GM23338 (cell line): ENCODE results near the gene SF3B3.

Experiments
- CREB1 ChIP-seq: fragments of 250-450 bp; sonication (Bioruptor Pico); IDR thresholded peaks from 2 replicates; pipeline ENCODE4 v1.5.0; 2020; ENCODE audit warnings: low read depth, mild to moderate bottlenecking, moderate library complexity
- EZH2 ChIP-seq: fragments of 200-600 bp; sonication (generic); IDR thresholded peaks from one replicate; pipeline ENCODE4 v1.8.0; 2017; ENCODE audit warnings: antibody characterized with exemption, mild to moderate bottlenecking, low read depth; ENCODE audit not compliant: unreplicated experiment
- NANOG ChIP-seq: IDR thresholded peaks from 2 replicates; pipeline ENCODE4 v1.6.1; 2016; ENCODE audit warnings: antibody characterized with exemption, borderline replicate concordance
- POLR2AphosphoS5 ChIP-seq: IDR thresholded peaks from 2 replicates; pipeline ENCODE4 v1.6.1; 2016; ENCODE audit warnings: antibody characterized with exemption, low read depth
- ZNF114 ChIP-seq: fragments of 250-450 bp; sonication (Bioruptor Pico); IDR thresholded peaks from 2 replicates; pipeline ENCODE4 v1.5.0; 2020; ENCODE audit warnings: mild to moderate bottlenecking, moderate library complexity
- TF ChIP-seq, protein P1 (sequence below): IDR thresholded peaks from one replicate; pipeline ENCODE4 v1.6.1; 2018; ENCODE audit warnings: antibody characterized with exemption; ENCODE audit not compliant: unreplicated experiment
- TF ChIP-seq, protein P2 (sequence below), 2 experiments: fragments of 200-600 bp in 1 of 2; sonication (generic) in 1 of 2; conservative IDR thresholded peaks; 2 replicates each; pipeline versions ENCODE4 v1.5.1 to v1.6.1; 2016 to 2017; ENCODE audit warnings: antibody characterized with exemption in 2 of 2, low read depth in 2 of 2, mild to moderate bottlenecking in 2 of 2, moderate library complexity in 1 of 2
- TF ChIP-seq, protein P3 (sequence below): IDR thresholded peaks from 2 replicates; pipeline ENCODE4 v1.6.1; 2016; ENCODE audit warnings: antibody characterized with exemption
- TF ChIP-seq, protein P4 (sequence below): fragments of 250-450 bp; sonication (Bioruptor Pico); IDR thresholded peaks from 2 replicates; pipeline ENCODE4 v1.5.0; 2020; ENCODE audit warnings: mild to moderate bottlenecking, moderate library complexity

DNA sequence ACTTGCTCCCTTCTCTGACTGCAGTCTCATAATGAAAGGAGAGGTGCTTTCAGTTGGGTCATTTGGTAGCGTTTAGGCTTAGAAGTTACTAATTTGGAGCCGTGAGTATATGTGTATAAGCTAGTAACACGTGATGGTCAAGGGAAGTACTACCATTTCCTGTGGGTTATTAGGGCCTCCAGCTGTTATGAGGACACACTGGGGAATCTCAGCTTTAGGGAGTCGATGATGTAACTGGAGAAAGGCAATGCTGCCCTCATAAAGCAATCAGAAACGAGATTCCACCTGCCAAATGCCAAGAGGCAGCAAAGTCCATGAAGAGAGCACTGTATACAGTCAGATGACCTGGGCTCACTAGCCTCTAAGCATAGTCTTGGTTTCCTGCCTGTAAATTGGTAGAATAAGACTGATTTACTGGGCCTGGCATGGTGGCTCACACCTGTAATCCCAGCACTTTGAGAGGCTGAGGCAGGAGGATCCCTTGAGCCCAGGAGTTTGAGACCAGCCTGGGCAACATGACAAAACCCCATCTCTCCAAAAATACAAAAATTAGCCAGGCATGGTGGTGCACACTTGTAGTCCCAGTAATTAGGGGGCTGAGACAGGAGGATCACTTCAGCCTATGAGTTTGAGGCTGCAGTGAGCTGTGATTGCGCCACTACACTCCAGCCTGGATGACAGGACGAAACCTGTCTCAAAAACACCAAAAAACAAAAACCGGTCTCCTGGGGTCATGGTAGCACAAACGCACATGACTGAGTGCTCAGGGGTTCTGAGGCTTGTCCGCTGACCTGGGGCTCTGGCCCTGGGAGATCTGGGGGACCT, 53.0 kb downstream of the SF3B3 start:
- TF ChIP-seq, protein P1, sequence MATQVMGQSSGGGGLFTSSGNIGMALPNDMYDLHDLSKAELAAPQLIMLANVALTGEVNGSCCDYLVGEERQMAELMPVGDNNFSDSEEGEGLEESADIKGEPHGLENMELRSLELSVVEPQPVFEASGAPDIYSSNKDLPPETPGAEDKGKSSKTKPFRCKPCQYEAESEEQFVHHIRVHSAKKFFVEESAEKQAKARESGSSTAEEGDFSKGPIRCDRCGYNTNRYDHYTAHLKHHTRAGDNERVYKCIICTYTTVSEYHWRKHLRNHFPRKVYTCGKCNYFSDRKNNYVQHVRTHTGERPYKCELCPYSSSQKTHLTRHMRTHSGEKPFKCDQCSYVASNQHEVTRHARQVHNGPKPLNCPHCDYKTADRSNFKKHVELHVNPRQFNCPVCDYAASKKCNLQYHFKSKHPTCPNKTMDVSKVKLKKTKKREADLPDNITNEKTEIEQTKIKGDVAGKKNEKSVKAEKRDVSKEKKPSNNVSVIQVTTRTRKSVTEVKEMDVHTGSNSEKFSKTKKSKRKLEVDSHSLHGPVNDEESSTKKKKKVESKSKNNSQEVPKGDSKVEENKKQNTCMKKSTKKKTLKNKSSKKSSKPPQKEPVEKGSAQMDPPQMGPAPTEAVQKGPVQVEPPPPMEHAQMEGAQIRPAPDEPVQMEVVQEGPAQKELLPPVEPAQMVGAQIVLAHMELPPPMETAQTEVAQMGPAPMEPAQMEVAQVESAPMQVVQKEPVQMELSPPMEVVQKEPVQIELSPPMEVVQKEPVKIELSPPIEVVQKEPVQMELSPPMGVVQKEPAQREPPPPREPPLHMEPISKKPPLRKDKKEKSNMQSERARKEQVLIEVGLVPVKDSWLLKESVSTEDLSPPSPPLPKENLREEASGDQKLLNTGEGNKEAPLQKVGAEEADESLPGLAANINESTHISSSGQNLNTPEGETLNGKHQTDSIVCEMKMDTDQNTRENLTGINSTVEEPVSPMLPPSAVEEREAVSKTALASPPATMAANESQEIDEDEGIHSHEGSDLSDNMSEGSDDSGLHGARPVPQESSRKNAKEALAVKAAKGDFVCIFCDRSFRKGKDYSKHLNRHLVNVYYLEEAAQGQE, result no peak
- no peak for TF ChIP-seq CREB1
- TF ChIP-seq ZNF114 (CRISPR knock-in tag), result no peak
- TF ChIP-seq, protein P2, sequence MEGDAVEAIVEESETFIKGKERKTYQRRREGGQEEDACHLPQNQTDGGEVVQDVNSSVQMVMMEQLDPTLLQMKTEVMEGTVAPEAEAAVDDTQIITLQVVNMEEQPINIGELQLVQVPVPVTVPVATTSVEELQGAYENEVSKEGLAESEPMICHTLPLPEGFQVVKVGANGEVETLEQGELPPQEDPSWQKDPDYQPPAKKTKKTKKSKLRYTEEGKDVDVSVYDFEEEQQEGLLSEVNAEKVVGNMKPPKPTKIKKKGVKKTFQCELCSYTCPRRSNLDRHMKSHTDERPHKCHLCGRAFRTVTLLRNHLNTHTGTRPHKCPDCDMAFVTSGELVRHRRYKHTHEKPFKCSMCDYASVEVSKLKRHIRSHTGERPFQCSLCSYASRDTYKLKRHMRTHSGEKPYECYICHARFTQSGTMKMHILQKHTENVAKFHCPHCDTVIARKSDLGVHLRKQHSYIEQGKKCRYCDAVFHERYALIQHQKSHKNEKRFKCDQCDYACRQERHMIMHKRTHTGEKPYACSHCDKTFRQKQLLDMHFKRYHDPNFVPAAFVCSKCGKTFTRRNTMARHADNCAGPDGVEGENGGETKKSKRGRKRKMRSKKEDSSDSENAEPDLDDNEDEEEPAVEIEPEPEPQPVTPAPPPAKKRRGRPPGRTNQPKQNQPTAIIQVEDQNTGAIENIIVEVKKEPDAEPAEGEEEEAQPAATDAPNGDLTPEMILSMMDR (conservative IDR thresholded peaks at IDR 0.05; ENCODE audit: low read depth in 2 of 2), result no peak
- TF ChIP-seq EZH2, result no peak
- peak; percentile 48 for TF ChIP-seq POLR2AphosphoS5
- TF ChIP-seq, protein P3, sequence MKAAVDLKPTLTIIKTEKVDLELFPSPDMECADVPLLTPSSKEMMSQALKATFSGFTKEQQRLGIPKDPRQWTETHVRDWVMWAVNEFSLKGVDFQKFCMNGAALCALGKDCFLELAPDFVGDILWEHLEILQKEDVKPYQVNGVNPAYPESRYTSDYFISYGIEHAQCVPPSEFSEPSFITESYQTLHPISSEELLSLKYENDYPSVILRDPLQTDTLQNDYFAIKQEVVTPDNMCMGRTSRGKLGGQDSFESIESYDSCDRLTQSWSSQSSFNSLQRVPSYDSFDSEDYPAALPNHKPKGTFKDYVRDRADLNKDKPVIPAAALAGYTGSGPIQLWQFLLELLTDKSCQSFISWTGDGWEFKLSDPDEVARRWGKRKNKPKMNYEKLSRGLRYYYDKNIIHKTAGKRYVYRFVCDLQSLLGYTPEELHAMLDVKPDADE, result no peak
- TF ChIP-seq, protein P4, sequence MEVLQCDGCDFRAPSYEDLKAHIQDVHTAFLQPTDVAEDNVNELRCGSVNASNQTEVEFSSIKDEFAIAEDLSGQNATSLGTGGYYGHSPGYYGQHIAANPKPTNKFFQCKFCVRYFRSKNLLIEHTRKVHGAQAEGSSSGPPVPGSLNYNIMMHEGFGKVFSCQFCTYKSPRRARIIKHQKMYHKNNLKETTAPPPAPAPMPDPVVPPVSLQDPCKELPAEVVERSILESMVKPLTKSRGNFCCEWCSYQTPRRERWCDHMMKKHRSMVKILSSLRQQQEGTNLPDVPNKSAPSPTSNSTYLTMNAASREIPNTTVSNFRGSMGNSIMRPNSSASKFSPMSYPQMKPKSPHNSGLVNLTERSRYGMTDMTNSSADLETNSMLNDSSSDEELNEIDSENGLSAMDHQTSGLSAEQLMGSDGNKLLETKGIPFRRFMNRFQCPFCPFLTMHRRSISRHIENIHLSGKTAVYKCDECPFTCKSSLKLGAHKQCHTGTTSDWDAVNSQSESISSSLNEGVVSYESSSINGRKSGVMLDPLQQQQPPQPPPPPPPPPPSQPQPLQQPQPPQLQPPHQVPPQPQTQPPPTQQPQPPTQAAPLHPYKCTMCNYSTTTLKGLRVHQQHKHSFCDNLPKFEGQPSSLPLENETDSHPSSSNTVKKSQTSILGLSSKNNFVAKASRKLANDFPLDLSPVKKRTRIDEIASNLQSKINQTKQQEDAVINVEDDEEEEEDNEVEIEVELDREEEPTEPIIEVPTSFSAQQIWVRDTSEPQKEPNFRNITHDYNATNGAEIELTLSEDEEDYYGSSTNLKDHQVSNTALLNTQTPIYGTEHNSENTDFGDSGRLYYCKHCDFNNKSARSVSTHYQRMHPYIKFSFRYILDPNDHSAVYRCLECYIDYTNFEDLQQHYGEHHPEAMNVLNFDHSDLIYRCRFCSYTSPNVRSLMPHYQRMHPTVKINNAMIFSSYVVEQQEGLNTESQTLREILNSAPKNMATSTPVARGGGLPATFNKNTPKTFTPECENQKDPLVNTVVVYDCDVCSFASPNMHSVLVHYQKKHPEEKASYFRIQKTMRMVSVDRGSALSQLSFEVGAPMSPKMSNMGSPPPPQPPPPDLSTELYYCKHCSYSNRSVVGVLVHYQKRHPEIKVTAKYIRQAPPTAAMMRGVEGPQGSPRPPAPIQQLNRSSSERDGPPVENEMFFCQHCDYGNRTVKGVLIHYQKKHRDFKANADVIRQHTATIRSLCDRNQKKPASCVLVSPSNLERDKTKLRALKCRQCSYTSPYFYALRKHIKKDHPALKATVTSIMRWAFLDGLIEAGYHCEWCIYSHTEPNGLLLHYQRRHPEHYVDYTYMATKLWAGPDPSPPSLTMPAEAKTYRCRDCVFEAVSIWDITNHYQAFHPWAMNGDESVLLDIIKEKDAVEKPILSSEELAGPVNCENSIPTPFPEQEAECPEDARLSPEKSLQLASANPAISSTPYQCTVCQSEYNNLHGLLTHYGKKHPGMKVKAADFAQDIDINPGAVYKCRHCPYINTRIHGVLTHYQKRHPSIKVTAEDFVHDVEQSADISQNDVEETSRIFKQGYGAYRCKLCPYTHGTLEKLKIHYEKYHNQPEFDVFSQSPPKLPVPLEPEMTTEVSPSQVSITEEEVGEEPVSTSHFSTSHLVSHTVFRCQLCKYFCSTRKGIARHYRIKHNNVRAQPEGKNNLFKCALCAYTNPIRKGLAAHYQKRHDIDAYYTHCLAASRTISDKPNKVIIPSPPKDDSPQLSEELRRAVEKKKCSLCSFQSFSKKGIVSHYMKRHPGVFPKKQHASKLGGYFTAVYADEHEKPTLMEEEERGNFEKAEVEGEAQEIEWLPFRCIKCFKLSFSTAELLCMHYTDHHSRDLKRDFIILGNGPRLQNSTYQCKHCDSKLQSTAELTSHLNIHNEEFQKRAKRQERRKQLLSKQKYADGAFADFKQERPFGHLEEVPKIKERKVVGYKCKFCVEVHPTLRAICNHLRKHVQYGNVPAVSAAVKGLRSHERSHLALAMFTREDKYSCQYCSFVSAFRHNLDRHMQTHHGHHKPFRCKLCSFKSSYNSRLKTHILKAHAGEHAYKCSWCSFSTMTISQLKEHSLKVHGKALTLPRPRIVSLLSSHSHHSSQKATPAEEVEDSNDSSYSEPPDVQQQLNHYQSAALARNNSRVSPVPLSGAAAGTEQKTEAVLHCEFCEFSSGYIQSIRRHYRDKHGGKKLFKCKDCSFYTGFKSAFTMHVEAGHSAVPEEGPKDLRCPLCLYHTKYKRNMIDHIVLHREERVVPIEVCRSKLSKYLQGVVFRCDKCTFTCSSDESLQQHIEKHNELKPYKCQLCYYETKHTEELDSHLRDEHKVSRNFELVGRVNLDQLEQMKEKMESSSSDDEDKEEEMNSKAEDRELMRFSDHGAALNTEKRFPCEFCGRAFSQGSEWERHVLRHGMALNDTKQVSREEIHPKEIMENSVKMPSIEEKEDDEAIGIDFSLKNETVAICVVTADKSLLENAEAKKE (CRISPR knock-in tag), result no peak
- no peak for TF ChIP-seq NANOG
